GM11168 (cell line): ENCODE measurements around the gene CNIH2.

ENCODE experiments used
- in situ Hi-C: fragments of 300-500 bp; cut with MboI; formaldehyde crosslinking; loops from one replicate; pipeline ENCODE4 v1.12.0; 2022; ENCODE audit warnings: low sequenced_read_pairs; ENCODE audit not compliant: unreplicated experiment

The CNIH2 gene

DNA sequence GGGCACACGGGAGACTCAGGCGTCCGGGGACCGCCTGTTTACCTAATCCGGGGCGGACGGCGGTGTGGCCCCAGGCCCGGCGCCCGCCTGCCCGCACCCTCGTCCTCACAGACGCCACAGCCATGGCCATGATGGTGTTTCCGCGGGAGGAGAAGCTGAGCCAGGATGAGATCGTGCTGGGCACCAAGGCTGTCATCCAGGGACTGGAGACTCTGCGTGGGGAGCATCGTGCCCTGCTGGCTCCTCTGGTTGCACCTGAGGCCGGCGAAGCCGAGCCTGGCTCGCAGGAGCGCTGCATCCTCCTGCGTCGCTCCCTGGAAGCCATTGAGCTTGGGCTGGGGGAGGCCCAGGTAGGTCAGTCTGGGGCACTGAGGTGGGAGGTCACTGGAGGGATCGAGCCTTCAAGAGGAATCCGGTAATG, 19.5 kb upstream of the CNIH2 start:
- in situ Hi-C loops, result no loop called here

DNA sequence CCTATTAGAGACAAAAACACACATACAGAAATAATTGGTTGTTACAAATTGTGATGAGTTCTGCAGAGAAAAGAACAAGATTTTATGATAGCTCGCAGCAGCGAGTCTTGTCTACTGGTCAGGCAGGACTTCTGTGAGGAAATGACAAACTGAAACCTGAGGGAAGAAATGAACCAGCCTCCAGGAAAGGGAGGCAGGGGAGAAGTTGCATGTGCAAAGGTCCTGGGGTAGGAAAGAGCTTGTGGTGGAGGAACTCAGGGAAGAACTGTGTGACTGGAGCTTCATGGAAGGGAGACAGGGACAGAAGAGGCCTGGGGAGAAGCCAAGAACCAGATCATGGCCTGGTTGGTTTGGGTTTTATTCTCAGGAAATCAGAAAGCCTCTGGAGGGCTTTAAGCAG, 18.8 kb upstream of the CNIH2 start:
- in situ Hi-C loops, result no loop called here

DNA sequence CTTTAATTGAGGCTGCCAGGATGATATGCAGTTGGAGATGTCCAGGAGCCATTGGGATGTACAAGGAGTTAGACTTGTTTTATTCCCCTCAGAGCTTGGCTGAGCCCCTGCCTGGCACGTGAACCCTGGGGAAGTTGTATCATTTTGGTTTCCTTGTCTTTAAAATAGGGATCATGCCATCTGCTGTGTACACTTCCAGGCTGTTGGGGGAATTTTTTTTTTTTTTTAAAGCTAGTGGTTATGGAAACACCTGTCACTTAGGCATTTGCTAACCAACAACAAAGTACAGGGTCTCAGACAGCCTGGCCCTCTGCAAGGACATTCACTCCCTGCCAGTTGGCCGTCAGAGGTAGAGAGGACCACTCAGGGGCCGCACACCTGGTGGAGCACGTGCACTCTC, 18.0 kb upstream of the CNIH2 start:
- in situ Hi-C loops, result no loop called here

DNA sequence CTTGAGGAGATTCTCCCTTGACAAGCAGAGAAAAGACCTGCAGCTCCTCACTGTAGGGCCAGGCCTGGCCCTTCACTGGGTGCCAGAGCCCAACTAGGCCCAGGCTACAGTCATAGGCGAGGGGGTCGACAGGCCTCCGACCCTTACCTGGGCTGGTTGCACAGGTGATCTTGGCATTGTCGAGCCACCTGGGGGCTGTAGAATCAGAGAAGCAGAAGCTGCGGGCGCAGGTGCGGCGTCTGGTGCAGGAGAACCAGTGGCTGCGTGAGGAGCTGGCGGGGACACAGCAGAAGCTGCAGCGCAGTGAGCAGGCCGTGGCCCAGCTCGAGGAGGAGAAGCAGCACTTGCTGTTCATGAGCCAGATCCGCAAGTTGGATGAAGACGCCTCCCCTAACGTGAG, 16.4 kb upstream of the CNIH2 start:
- in situ Hi-C loops, result no loop called here

- in situ Hi-C loops, result no loop called here
These were observed 15.8 kb upstream of the CNIH2 start for GRCh38 chr11:66262191-66262590.

DNA sequence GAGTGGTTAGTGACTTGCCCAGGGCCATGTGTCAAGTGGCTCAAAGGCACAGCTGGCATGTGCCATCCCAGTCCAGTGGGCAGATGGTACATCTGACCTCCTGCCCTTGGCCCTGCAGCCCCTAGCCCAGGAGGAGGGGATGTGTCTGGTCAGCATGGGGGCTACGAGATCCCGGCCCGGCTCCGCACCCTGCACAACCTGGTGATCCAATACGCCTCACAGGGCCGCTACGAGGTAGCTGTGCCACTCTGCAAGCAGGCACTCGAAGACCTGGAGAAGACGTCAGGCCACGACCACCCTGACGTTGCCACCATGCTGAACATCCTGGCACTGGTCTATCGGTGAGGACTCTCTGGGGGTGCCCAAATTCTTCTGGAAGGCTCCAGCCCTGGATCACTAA, 15.3 kb upstream of the CNIH2 start:
- in situ Hi-C loops, result no loop called here

- in situ Hi-C loops, result no loop called here
These were observed 14.7 kb upstream of the CNIH2 start for GRCh38 chr11:66263231-66263630.

- in situ Hi-C loops, result no loop called here
These were observed 14.2 kb upstream of the CNIH2 start for GRCh38 chr11:66263785-66264184.

DNA sequence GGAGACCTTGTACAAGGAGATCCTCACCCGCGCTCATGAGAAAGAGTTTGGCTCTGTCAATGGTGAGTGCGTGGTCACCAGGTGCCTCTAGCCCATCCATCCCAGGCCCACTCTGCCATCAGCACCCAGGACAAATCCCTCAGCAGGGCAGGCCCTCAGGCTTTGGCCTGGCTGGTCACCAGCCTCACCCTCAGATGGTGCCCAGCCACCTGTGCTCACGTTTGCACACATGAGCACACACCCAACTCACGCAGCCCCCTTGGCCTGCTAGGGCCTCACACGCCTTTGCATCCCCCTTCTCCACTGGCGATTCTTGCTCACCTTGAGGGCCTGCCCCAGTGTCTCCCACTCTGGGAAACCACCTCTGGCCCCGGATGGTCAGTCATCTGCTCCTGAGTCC, 13.6 kb upstream of the CNIH2 start:
- in situ Hi-C loops, result no loop called here

GRCh38 chr11:66264914-66265313, 13.1 kb upstream of the CNIH2 start:
- in situ Hi-C loops, result no loop called here

DNA sequence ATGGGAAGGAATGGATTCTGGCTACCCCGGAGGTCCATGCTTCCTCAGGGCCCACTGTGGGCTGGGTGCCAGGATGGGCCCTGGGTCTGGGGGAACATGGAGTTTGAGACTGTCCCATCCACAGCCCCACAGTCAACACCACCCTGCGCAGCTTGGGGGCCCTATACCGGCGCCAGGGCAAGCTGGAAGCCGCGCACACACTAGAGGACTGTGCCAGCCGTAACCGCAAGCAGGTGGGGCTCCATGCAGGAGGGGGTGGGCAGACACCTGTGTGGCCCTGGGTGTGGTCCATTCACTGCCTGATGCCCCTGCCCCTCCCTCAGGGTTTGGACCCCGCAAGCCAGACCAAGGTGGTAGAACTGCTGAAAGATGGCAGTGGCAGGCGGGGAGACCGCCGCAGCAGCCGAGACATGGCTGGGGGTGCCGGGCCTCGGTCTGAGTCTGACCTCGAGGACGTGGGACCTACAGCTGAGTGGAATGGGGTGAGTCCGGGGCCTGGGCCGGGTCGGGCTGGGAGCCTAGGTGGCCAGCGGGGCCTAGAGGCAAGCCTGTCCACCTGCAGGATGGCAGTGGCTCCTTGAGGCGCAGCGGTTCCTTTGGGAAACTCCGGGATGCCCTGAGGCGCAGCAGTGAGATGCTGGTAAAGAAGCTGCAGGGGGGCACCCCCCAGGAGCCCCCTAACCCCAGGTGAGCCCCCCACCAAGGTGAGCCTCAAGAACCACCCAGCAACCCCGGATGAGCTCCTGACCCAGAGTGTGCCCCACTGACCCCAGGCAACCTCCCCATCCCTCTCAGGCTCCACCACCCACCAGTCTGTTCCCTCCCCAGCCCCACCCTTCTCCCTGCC, 12.2 kb upstream of the CNIH2 start:
- in situ Hi-C loops, result no loop called here

DNA sequence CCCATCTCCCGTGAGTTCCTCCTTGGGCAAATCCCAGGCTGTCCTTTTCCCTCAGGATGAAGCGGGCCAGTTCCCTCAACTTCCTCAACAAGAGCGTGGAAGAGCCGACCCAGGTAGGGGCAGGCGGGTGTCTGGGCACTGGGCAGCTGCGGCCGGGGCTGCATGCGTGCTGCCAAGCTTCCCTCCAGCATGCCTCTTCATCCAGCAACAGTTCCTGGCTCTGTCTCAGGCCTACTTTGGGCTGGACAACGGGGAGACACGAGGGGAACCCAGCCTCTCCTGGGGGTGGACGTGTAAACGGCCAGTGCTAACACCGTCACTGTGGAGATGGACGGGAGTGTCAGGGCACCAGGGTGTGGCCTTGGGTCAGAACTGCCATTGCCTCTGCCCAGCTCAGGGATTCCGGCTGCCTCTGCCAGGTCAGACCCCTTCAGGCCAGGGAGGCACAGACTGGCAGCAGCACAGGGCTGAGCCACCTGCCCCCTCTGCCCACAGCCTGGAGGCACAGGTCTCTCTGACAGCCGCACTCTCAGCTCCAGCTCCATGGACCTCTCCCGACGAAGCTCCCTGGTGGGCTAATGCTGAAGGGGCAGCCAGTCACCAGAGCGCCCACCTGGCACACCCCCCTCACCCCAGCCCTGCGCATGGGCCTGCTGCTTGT, 11.5 kb upstream of the CNIH2 start:
- in situ Hi-C loops, result no loop called here

GRCh38 chr11:66267039-66267378, 11.0 kb upstream of the CNIH2 start:
- in situ Hi-C loops, result no loop called here

DNA sequence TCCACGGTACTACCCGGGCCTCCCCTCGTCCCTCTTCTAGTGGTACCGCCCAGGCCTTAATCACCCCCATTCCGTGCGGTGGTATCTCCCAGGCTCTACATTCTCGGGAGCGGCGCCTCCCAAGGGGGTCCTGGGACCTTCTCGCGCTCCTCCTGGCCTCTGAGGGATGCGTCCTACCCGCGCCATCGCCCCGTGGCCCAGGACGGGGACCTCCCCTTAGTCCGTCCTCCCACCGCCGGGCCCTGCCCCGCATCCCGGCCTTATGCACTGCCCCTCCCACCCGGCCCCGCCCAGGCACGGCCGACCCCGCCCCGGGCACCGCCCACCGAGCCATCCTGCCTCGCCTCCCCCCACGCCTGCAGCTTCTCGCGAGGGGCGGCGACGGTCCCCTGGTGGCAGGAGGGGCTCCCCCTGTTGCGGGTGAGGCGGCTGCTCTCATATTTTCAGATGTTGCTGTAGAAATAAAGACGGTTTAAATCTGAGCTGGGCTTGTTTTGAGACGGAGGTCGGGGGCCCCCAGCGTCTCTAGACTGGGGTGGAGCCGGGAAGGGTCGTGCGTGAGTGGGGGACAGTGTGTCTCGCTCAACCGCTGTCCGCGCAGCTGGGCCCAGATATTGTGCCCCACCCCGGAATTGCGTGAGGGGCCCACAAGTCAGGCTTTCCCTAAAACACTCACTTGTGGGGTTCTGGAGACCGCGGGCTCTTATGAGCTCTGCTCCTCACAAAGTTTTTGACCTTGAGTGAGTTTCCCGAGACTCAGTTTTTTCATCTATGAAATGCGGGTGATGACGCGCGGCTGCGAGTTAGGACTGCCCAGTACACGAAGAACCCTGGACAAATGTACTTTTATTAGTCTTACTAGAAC, 10.4 kb upstream of the CNIH2 start:
- in situ Hi-C loops, result no loop called here

DNA sequence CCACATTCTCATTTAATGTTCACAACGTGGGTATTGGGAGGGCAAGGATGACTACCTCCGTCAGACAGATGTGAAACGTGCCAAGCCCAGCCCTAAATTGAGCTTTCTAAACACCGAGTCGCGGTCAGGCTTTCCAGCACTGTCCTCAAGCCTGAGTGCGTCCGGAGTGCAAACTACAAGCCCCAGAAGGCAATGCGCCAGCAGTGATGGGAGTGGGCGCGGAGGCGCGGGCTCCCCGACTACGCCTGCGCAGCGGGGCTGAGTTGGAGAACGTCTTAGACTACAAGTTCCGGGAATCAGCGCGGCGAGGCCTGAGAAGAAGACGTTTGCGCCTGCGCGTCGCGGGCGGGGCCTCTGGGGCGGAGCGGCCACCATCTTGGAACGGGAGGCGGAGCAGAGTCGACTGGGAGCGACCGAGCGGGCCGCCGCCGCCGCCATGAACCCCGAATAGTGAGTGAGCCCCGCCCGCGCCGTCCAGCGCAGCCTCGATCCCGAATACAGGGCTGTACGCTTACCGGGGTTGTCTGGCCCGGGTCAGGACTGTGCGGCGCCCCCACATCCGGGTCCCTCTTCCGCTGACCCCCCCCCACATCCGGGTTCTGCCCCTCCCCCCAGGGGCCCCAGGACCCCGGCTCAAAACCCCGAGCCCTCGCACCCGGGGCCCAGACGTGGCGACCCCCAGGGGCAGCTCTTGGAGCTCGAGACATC, 9.6 kb upstream of the CNIH2 start, which contains the start of gene RAB1B:
Gene RAB1B (plus strand): TSS at position 396 of the 708 bp plus-strand sequence. CDS start 41 bp downstream, at position 437.
- in situ Hi-C loops, result no loop called here

GRCh38 chr11:66268952-66269905, 8.7 kb upstream of the CNIH2 start:
- in situ Hi-C loops, result no loop called here

GRCh38 chr11:66271816-66272215, 6.2 kb upstream of the CNIH2 start:
- in situ Hi-C loops, result no loop called here

GRCh38 chr11:66272596-66272995, 5.4 kb upstream of the CNIH2 start:
- in situ Hi-C loops, result no loop called here

GRCh38 chr11:66274219-66274618, 3.8 kb upstream of the CNIH2 start:
- in situ Hi-C loops, result no loop called here
